PFSK-1 (cell line): Measurements from ENCODE around the gene IKZF4.

Experiments
- POLR2AphosphoS5 ChIP-seq: IDR thresholded peaks from 2 replicates; pipeline ENCODE4 v1.6.1; 2012; ENCODE audit warnings: low read depth, mild to moderate bottlenecking, control low read depth, low read length, moderate library complexity
- REST ChIP-seq, 2 experiments: IDR thresholded peaks; 2 replicates each; pipeline versions ENCODE4 v1.6.1 to v1.8.0; 2011 to 2012; ENCODE audit warnings: low read depth in 2 of 2, low read length in 2 of 2, control low read depth in 1 of 2, inconsistent platforms in 1 of 2, mild to moderate bottlenecking in 1 of 2, moderate library complexity in 1 of 2; ENCODE audit not compliant: insufficient read depth in 1 of 2
- SIN3A ChIP-seq: IDR thresholded peaks from 2 replicates; pipeline ENCODE4 v1.6.1; 2012; ENCODE audit warnings: mild to moderate bottlenecking, low read length, moderate library complexity, borderline replicate concordance; ENCODE audit not compliant: insufficient read depth
- TAF1 ChIP-seq: IDR thresholded peaks from 2 replicates; pipeline ENCODE4 v1.6.1; 2012; ENCODE audit warnings: low read length, control low read depth, borderline replicate concordance; ENCODE audit not compliant: insufficient read depth

DNA sequence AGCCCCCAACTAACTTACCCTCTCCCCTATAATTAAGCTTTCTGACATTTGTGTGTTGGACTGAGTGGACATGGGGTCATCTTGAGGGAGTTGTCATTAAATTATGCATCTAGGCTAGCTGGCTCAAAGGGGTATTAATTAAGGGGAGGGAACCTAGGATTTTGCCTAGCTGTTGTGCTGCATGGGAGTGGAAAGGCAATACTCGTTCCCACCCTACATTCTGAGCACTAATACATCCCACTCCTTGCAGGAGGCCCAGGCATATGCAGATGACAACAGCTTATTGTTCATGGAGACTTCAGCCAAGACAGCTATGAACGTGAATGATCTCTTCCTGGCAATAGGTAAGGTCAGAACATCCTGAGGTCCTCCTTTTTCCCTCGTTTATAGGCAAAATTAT lies 29.7 kb upstream of the IKZF4 start:
- TF ChIP-seq POLR2AphosphoS5 (no peak), REST (IDR thresholded peaks at IDR 0.05; ENCODE audit: insufficient read depth in 1 of 2, low read depth in 2 of 2, low read length in 2 of 2) (no peak), TAF1 (no peak), SIN3A (no peak)
